GM18505 (cell line): Measurements from ENCODE around the gene HGS.

Experiments
- ATAC-seq: cut with Tn5 transposase; IDR thresholded peaks from one replicate; pipeline ENCODE4 v1.9.1; 2021; ENCODE audit not compliant: unreplicated experiment
- POLR2A ChIP-seq: IDR thresholded peaks from 4 replicates; pipeline ENCODE4 v1.6.1; 2011; ENCODE audit warnings: borderline replicate concordance; ENCODE audit not compliant: insufficient read depth, insufficient read length; ENCODE audit errors: extremely low read depth

HGS gene

DNA sequence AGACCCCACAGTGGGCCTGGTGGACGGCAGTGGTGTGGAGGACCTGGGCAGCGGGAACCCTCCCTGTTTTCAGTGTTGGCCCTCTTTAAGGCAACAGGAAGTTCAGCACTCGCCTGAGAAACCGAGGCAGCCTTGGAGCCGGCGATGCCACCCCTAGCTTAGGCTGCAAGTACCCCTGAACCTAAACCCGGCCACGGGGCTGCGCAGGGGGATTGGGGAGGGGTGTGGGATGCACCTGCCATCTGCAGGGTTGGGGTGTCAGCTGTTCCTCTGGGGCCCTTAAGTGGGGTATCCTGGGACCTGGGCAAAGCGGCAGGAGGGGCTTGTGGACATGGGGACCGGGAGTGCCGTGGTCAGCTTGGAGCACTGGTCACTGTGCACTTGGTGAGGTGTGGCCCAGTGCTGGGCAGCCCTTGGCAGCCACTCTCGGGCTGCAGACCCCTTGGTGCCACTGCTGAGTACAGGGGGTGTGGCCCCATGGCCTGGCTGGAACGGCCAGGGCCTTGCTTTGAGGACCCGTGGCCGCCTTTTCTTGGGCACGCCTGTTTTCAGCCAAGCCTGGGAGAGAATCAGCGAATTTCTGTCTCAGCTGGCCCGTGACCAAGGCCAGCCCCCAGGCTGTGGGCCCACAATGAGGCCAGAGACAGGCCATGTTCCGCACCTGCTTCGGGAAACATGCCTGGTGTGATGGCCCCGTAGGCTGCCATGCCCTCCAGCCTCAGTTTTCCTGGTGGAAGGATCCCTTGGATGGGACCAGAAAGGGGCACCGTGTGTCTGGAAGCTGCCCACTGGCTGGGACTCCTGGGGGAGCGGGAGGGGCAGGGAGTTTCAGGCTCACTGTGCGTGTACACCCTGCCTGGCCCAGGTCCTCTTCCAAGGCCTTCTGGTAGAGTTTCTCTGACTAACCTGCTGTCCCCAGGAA lies 24.2 kb downstream of the HGS start:
- no peak for TF ChIP-seq POLR2A
- no peak for ATAC-seq

DNA sequence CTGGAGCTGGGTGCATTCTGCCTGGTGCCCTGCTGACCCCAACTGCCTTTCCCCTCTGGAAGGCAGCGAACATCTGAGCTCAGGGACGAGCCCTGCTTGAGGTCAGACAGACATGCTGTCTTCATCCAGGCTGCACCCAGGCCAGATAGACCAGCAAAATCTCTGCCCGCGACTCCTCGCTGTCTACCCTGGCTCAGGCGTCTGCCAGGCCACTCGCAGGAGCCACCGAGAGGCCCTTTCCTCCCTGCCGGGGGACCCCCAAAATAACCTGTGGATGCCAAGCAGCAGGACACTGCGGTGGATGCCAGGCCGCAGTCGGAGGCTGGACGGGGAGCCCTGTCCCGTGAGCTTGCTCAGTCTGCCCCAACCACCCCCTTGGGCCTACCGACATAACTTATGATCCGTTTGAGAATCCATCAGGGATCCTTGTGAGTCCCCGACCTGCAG lies 25.0 kb downstream of the HGS start:
- ATAC-seq, result no peak
- TF ChIP-seq POLR2A, result no peak

DNA sequence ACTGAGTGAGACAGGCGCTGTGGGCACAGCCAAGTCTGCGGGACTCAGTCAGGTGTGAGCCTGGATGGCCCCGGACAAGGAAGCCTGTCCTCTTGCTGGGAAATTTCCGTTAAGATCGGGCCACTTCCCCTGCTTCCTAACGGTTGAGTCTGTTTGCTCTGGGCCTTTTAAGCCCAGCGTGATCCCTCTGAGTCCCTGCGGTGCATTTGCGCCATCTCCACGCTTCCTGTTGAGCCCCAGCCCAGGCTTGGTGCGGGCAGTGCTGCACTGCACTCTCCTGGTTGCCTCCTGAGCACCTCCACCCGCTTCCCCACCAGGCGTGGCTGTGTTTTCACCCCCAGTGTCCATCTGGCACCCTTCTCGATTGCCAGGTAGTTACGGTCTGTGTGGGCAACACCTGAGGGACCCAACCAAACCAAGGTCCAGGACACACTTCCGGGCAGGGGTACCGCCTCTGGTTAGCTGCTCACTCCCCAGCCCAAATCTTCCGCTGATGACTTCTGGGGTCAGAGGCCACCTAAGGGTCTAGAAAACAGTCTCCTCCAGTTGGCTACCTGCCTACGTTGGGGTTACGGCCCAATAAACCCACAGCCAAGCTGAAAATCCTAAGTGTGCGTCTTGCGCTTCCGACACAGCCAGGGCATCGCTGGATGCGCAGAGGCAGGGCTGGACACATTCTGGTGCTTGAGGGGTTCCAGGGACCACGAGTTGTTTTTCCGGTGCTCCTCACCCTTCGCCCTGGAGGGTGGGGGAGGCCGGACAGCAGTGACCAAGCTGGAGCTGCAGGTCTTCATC lies 26.9 kb downstream of the HGS start:
- TF ChIP-seq POLR2A, result peak; percentile 45
- ATAC-seq, result no peak

DNA sequence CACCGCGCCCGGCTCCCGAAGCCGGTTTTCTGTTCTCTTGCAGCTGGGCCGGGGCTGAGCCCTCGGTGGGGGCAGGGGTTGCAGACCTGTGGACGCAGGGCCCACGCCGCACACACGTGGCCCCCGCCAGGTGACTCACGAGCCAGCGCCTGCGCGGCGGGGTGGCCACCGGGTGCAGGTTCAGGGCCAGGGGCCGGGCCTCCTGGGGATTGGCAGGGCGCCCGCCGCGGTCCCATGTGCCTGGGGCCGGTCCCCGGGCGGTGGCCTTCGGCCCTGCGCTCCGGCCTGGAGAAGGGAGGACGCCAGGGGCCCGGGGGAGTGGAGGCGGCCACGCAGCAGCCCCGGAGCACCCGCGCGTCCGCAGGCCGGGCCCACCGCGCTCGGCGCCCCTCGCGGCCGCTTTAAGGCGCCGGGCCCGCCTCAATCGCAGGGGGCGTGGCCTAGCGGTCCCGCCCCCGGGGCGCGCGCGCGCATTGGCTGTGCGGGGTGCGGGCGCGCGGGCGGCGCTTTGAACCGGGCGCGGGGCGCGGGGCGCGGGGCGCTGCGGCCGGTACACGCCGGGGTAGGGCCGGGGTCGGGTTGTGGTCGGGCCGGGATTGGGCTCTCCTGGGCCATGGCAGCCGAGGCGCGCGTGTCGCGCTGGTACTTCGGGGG lies 28.1 kb downstream of the HGS start, which contains the start of gene SLC25A10:
Gene SLC25A10 (plus strand): TSS at position 471 of the 654 bp plus-strand sequence. CDS start 143 bp downstream, at position 614.
- peak; percentile 61 for ATAC-seq
- no peak for TF ChIP-seq POLR2A

DNA sequence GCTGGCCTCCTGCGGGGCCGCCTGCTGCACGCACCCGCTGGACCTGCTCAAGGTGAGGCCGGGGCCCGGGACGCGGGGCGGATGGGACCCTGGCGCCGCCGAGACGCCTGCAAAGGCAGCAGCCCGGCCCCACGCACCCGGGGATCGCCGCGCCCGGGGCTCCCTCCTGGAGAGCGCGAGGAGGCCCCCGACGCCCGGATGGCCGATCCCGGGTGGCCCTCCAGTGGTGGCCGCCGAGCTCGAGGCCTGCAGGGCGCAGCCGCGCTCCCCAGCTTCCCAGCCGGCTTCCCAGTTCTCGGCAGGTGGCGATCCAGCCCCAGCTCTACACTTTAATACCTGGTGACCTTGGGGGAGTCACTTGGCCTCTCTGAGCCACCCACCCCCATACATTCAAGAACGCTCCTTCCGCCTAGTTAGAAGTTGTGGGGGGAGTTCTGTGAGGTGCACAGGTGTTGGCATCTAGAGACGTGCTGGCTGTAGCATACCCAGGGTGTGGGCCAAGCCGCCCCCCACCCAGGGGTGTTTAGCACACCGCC lies 28.7 kb downstream of the HGS start:
- TF ChIP-seq POLR2A, result no peak
- ATAC-seq, result peak; percentile 11

DNA sequence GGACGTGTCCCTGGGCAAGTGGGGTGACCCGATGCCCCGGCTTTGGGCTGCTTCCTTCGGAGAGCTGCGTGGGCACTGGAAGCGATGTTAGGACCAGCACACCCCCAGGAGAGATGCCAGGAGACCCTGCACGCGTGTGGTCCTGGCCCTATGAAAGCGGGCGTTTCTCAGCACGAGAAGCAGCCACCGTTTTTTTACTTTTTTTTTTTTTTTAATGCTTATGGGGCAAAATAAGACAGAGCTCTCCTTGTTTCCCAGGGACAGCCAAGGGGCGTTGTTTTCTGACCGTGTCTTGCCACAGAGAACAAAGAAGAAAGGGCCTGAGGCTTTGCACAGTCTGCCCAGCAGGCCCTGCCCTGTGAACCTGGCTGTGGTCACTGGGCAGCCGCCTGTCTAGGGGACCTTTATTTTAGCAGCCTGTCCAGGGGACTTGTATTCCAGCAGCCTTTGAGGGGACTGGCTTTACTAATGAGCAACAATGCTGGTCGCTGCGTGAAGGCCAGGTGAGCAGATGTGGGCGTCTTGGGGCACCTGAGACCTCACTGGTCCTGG lies 29.3 kb downstream of the HGS start:
- TF ChIP-seq POLR2A, result no peak
- ATAC-seq, result no peak

DNA sequence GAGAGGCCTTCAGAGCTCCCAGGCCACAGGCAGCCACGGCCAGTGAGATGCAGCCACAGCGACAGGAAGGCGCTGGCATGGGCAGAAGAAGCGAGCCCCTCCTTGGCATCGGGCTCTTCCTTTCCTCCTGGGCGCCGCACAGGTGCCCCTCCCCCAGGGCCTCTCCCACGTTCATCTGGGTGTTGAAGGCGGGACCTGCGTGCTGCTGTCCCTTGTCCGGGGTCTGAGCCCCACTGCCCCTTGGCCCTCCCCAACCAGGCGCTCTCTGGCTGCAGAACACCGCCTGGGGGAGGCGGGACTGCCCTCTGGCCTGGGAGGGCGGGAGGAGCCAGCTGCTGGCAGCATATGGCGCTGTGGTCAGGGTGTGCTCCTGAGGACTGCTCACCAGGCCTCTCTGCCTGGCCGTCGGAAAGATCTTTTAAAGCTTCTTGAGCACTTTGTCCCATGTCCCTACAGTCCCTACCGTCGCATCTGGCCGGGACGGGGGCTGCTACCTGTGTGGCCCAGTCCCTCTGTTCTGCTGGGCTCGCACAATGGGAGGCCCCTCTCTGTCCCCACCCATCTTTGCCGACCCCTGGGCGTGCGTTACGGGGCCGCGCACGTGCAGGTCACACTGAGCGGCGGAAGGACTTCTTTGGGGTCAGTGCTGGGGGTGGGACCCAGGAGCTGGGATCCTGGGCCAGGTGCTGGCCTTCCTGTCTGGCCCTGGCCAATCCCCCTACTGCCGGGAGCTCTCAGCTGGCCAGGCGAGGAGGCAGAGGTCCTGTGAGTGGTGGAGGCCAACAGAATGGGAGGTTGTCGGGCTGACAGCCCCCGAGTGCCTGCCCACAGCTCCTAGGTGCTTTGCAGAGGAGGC lies 30.0 kb downstream of the HGS start:
- ATAC-seq, result no peak

DNA sequence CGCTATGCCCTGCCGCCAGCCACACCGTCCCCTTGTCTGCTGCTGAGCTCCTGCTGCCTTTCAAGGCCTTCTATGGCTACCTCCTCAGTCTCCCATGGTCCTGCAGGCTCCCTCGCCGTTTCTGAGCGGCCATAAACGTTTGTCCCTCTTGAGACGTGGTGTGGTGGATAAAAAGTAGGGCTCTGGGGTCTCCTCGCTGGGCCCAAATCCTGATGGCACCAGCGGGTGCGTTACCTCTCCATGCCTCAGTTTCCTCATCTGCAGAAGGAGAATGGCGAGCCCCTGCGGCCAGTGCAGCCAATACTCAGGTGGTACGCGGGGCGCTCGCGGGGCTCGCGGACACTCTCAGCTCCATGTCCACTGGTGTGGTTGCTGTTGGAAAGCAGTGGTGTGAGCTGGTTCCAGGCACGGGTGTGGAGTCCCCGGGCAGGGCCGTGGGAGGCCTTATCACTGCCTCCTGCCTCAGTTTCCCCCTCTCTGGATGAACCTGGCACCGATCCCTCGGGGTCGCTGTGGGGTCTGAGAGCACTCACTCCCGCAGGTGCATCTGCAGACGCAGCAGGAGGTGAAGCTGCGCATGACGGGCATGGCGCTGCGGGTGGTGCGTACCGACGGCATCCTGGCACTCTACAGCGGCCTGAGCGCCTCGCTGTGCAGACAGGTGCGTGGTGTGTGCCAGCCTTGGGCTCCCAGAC lies 30.7 kb downstream of the HGS start:
- no peak for ATAC-seq
- no peak for TF ChIP-seq POLR2A

More for the DNA sequence above, 30.0 kb downstream of the HGS start:
- no peak for TF ChIP-seq POLR2A

DNA sequence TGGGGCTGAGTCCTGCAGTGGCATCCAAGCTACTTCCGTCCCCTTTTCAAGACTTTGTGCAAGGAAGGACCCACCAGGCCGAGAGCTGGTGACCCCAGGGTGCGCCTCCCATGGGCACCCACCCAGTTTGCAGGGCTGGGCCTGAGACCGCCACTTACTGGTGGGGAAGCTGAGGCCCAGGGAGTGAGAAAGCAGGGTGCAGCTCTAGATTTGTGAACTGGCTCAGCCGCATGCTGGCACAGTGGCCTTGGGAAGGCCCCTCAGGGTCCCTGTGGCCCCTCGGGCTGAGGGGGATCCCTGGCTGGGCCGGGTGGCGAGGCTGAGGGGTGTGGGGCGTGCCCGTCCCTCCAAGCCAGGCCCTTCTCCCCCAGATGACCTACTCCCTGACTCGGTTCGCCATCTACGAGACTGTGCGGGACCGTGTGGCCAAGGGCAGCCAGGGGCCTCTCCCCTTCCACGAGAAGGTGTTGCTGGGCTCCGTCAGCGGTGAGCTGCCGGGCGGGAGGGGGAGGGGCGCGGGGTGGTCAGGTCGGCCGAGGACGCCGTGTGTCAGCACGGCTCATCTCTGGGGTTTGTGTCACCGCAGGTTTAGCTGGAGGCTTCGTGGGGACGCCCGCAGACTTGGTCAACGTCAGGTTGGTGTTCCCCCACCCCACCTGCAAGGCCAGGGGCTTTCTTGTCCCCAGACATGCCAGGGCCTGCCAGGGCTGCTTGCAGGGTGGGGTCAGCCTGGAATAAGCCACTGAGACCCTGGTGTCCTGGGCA lies 31.5 kb downstream of the HGS start:
- TF ChIP-seq POLR2A, result no peak
- no peak for ATAC-seq

DNA sequence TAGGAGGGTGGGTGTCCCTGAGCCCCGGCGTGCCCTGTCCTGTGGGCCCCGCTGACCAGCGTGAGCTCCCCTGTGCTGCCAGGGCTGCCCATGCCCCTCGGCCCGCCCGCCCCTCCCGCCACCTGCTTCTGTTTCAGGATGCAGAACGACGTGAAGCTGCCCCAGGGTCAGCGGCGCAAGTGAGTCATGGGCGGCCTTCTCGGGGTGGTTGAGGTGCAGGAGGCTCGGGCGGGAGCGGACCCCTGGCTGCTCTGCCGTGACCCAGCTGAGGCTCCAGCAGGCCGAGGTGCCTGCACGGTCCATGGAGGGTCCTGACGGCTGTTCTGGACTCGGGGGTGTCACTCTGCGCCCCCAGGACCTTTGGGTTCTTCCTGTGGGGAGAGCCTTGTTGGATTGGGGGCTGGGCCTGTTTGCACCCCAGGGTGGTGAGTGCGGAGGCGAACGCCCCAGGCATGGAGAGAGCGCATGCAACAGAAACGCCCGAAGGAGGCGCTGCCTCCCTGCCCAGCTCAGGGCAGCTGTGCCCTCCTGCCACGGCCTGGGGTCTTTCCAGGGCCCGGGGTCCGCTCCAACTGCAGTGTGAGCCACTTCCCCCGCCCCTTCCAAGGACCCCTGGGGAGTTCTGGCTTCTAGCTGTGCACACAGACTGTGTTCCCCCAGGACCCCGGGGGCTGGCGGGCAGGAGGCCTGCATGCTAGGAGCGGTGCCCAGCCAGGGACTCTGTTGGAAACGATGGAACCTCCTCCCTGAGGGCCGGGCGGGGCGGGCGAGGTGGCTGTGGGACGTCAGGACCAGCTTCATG lies 32.3 kb downstream of the HGS start:
- no peak for TF ChIP-seq POLR2A
- no peak for ATAC-seq
